H1 (cell line): ENCODE data around the gene KRT17. TPM values are rescaled to one million over a fixed set of nuclear protein-coding genes. Genes with fewer than 3 reads are reported as not detected.

Experiments
- CBX5 ChIP-seq: fragments of 300-800, 300-1000 bp; sonication (generic); IDR thresholded peaks from 2 replicates; pipeline ENCODE4 v1.7.1; 2016; ENCODE audit warnings: antibody characterized with exemption, low read length, low read depth
- EGR1 ChIP-seq: IDR thresholded peaks from 2 replicates; pipeline ENCODE4 v1.6.1; 2011; ENCODE audit warnings: low read depth, low read length, borderline replicate concordance
- KDM1A ChIP-seq: fragments of 200-600, 300-600 bp; sonication (generic); IDR thresholded peaks from 2 replicates; pipeline ENCODE4 v1.7.1; 2016; ENCODE audit warnings: mild to moderate bottlenecking, low read length, borderline replicate concordance
- KDM4A ChIP-seq: IDR thresholded peaks from one replicate; pipeline ENCODE4 v1.7.1; 2012; ENCODE audit warnings: low read depth, mild to moderate bottlenecking, moderate library complexity, low read length, inconsistent platforms; ENCODE audit not compliant: severe bottlenecking
- KDM5A ChIP-seq: fragments of 200-600 bp; IDR thresholded peaks from 2 replicates; pipeline ENCODE4 v1.7.1; 2012; ENCODE audit warnings: mild to moderate bottlenecking, low read length, inconsistent platforms, mixed read lengths
- PHF8 ChIP-seq: fragments of 200-600 bp; sonication (generic); conservative IDR thresholded peaks from 2 replicates; pipeline ENCODE4 v1.7.1; 2012; ENCODE audit warnings: low read depth, mild to moderate bottlenecking, inconsistent platforms, low read length, moderate library complexity
- POLR2AphosphoS5 ChIP-seq: IDR thresholded peaks from 2 replicates; pipeline ENCODE4 v1.6.1; 2011; ENCODE audit warnings: low read depth, low read length
- RAD21 ChIP-seq, 2 experiments: IDR thresholded peaks in 1 of 2; conservative IDR thresholded peaks in 1 of 2; 2 replicates each; pipeline ENCODE4 v1.6.1; 2011; ENCODE audit warnings: low read depth in 2 of 2, low read length in 2 of 2, improper control_type of control experiment in 1 of 2, inconsistent platforms in 1 of 2, mild to moderate bottlenecking in 1 of 2, moderate library complexity in 1 of 2
- RFX5 ChIP-seq: IDR thresholded peaks from 2 replicates; pipeline ENCODE4 v1.6.1; 2011; ENCODE audit warnings: low read depth, low read length, improper control_type of control experiment, borderline replicate concordance
- polyA plus RNA-seq, 7 experiments: library from polyadenylated mRNA; depleted of rRNA in 3 of 7; stranded (reverse) in 5 of 7; unstranded in 2 of 7; fragments of >200 nt in 5 of 7; fragments of 200-250 nt in 2 of 7; gene quantifications; 1 replicate in 5 of 7; 2 replicates in 1 of 7; 4 replicates in 1 of 7; pipeline versions ENCODE4 v1.2.1 to v1.2.3, GENCODE V29; 2011 to 2013; ENCODE audit warnings: missing spikeins in 2 of 7, mixed read lengths in 2 of 7
- total RNA-seq: library from RNA; stranded (reverse); fragmentation: NEBNext Ultra II Directional; extraction: Animal tissue kit (Norgen Biotek cat#: 25700); gene quantifications from 2 replicates; pipeline ENCODE4 v1.2.1, GENCODE V29; 2021
- TF ChIP-seq, protein P1 (sequence below): IDR thresholded peaks from 2 replicates; pipeline ENCODE4 v1.6.1; 2012; ENCODE audit warnings: inconsistent platforms

Gene KRT17
- total and polyA plus RNA-seq, 2 of the 8 experiments (the other 6 are each of a cell fraction or from before 2014, with no cell fraction given): 0.50 to 0.95 TPM

- TF ChIP-seq RAD21 (IDR thresholded peaks at IDR 0.05 in 1 of 2, conservative IDR thresholded peaks at IDR 0.05 in 1 of 2; ENCODE audit: low read depth in 2 of 2, low read length in 2 of 2) (peak; percentile 88 to 90), KDM4A (peak; percentile 68), EGR1 (no peak), RFX5 (no peak), KDM1A (0 out of 2 replicates have a peak, but pooled peaks have one; percentile 53), PHF8 (no peak; the same call in 1 of the 2 replicates), POLR2AphosphoS5 (no peak), CBX5 (no peak), KDM5A (no peak)
- TF ChIP-seq, protein P1, sequence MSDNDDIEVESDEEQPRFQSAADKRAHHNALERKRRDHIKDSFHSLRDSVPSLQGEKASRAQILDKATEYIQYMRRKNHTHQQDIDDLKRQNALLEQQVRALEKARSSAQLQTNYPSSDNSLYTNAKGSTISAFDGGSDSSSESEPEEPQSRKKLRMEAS: peak; percentile 30
- TF ChIP-seq, all 59 proteins: peak for 6
These were observed 42.4 kb upstream of the KRT17 start (continued) for GRCh38 chr17:41666708-41667279.
